Measurements from ENCODE around the gene HCFC2. TPM values are rescaled to one million over a fixed set of nuclear protein-coding genes. Genes with fewer than 3 reads are reported as not detected.
A peak's percentile ranks its signal among the peaks of the same experiment; 100 is the strongest.

Gene HCFC2
- total RNA-seq, 1 donor from 2014 or later, result 9.8 TPM

DNA sequence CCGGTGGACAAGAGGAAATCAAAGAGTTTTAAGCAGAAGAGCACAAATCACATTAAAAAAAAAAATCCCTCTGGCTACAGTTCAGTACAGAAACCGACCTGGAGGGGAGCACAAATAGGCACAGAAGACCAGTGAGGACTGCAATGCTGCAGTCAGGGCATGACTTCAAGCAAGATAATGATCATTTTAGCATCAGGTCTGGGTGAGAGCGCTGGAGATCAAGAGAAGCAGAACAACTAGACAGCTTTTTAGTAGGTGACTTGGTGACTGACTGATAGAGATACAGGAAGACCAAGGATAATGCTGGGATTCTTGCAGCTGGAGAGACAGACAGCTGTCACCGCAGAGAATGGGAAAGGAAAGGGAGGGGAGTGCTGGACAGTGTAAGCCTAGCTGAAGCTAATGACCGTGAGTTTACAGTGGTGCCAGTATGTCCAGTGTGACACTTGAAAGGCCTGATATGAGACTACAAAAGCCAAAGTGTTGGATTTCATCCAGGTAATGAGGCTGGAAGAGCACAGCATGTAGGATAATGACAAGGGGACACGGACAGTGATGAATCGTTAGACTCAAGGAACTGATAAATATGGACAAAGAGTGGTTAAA, 68.1 kb downstream of the HCFC2 start:
- Histone ChIP-seq H3K4me1 (peaks cover 0 to 20% of the 10 kb centered on the region in 2 donors), H3K9me3 (no peaks in the 10 kb centered on the region), H3K36me3 (peaks cover 13 to 37% of the 10 kb centered on the region in 2 donors), H3K27ac (no peak overlapping the region), H3K4me3 (no peak overlapping the region), H3K27me3 (no peaks in the 10 kb centered on the region)
- no peak for DNase-seq (ENCODE audit: low spot score in 2 of 2)
- intact Hi-C loops (cut with DNase I), result no loop called here
- TF ChIP-seq, protein P1, sequence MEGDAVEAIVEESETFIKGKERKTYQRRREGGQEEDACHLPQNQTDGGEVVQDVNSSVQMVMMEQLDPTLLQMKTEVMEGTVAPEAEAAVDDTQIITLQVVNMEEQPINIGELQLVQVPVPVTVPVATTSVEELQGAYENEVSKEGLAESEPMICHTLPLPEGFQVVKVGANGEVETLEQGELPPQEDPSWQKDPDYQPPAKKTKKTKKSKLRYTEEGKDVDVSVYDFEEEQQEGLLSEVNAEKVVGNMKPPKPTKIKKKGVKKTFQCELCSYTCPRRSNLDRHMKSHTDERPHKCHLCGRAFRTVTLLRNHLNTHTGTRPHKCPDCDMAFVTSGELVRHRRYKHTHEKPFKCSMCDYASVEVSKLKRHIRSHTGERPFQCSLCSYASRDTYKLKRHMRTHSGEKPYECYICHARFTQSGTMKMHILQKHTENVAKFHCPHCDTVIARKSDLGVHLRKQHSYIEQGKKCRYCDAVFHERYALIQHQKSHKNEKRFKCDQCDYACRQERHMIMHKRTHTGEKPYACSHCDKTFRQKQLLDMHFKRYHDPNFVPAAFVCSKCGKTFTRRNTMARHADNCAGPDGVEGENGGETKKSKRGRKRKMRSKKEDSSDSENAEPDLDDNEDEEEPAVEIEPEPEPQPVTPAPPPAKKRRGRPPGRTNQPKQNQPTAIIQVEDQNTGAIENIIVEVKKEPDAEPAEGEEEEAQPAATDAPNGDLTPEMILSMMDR (IDR thresholded peaks at IDR 0.05), result no peak

DNA sequence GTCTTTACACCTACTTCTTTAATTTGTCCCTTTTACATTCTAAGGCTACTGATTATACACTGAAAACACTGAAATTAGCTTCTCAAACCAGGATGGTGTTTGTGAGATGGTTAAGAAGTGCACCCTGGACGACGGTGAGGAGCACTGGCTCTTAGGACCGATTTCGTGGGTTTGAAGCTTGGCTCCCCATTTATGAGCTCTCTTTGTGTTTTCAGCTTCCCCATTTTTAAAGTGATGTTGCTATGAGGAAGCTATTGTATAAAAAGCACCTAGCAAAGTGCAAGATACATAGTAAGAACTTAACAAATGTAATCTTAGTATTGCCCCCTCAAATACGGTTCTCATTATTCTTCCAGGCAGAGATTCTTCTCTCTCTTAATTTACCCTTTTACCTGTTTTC, 69.0 kb downstream of the HCFC2 start:
- no peak overlapping the region for H3K27ac ChIP-seq
- no peaks in the 10 kb centered on the region for H3K27me3 ChIP-seq
- no peak overlapping the region for H3K4me3 ChIP-seq
- TF ChIP-seq, protein P1 (IDR thresholded peaks at IDR 0.05), result no peak
- intact Hi-C loops (cut with DNase I), result no loop called here
- no peaks in the 10 kb centered on the region for H3K9me3 ChIP-seq
- H3K36me3 ChIP-seq, result peaks cover 13 to 29% of the 10 kb centered on the region in 2 donors
- peaks cover 0 to 20% of the 10 kb centered on the region in 2 donors for H3K4me1 ChIP-seq
- DNase-seq (ENCODE audit: low spot score in 2 of 2), result no peak

DNA sequence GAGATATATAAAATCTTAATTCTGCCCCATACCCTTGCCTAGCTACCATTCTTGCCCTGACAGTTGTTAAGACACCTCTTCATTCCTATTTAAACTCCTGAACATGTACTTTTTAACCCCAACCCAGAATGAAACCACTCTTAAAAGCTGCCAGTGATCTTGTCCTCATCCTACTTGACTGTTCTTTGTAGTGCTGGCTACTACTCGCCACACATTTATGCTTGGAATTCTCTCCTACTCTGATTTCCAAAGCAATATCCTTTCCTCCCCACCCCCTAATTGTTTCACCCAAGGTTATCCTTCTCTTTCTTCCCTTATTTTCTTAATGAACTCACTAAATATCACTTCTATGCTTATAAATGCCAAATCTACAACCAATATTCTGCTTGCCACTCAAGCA, 69.5 kb downstream of the HCFC2 start:
- H3K4me3 ChIP-seq, result peak overlapping the region in 1 of 2 donors; percentile 10
- no peak for DNase-seq (ENCODE audit: low spot score in 2 of 2)
- H3K27ac ChIP-seq, result no peak overlapping the region
- peaks cover 13 to 25% of the 10 kb centered on the region in 2 donors for H3K36me3 ChIP-seq
- TF ChIP-seq, protein P1 (IDR thresholded peaks at IDR 0.05), result no peak
- intact Hi-C loops (cut with DNase I), result no loop called here
- no peaks in the 10 kb centered on the region for H3K9me3 ChIP-seq
- H3K4me1 ChIP-seq, result peaks cover 0 to 25% of the 10 kb centered on the region in 2 donors
- no peaks in the 10 kb centered on the region for H3K27me3 ChIP-seq

DNA sequence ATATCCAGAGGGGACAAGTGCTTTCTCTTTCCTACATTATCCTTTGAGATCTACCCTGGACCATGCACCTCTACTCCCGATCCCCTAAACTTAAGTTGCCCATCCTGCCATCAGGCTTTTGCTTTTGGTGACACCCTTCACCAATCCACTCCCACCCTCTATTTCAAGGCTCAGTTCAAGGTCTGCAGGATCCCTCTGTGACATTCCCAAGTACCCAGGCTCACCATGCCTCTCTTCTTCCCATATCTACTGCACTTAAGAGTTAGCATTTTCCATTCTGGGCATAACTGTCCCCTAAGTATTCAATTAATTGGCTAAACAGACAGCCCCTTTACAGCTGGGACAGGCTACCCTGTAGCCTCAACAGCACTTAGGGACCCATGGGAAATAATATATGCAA, 70.6 kb downstream of the HCFC2 start:
- intact Hi-C loops (cut with DNase I), result loop anchor here (5.0 kb wide), 1 partner anchor 152 kb away; no protein-coding TSS in a partner anchor
- Histone ChIP-seq H3K27me3 (no peaks in the 10 kb centered on the region), H3K9me3 (no peaks in the 10 kb centered on the region), H3K27ac (no peak overlapping the region), H3K36me3 (peaks cover 6 to 18% of the 10 kb centered on the region in 2 donors), H3K4me1 (peaks cover 0 to 28% of the 10 kb centered on the region in 2 donors), H3K4me3 (peak overlapping the region in 1 of 2 donors; percentile 10)
- no peak for DNase-seq (ENCODE audit: low spot score in 2 of 2)
- TF ChIP-seq, protein P1 (IDR thresholded peaks at IDR 0.05), result no peak

DNA sequence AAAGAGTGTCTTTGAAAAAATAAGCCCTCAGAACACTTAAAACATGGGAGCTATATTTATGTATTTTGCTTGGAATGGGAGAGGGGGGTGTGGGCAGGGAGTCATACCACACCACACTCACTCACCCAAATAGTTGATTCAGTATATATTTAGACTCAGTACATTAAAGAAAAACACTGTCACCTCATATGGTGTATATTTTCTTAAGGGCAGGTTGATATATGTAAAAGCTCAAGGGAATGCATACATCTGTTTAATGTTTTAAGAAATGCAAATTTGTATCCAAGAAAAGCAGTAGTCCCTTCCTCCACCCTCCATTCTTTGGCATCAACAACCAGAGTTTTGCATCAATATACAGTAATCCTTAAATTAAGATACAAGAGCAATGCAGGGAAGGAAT, 72.2 kb downstream of the HCFC2 start:
- TF ChIP-seq, protein P1 (IDR thresholded peaks at IDR 0.05), result no peak
- H3K4me3 ChIP-seq, result peak overlapping the region; percentile 88 to 97
- DNase-seq (ENCODE audit: low spot score in 2 of 2), result no peak
- intact Hi-C loops (cut with DNase I), result loop anchor here (2.0 to 5.0 kb wide), 2 partner anchors 42 to 151 kb away; no protein-coding TSS in a partner anchor
- peaks cover 6 to 18% of the 10 kb centered on the region in 2 donors for H3K36me3 ChIP-seq
- H3K4me1 ChIP-seq, result peaks cover 0 to 28% of the 10 kb centered on the region in 2 donors
- H3K9me3 ChIP-seq, result no peaks in the 10 kb centered on the region
- H3K27ac ChIP-seq, result peak overlapping the region; percentile 91 to 98
- no peaks in the 10 kb centered on the region for H3K27me3 ChIP-seq
